Heart left ventricle (tissue), 16 donors: ENCODE data around the gene NUP54. TPM values are rescaled to one million over a fixed set of nuclear protein-coding genes. Genes with fewer than 3 reads are reported as not detected.

Source experiments
- ATAC-seq, 4 donors: fragments of 200-7000 bp; cut with Tn5 transposase; one replicate each; pipeline ENCODE4 v1.9.1; 2020 to 2022; ENCODE audit warnings: moderate library complexity in 4 of 4, mild to moderate bottlenecking in 3 of 4, moderate number of reproducible peaks in 1 of 4
- DNase-seq, 5 donors: peaks; one replicate each; pipeline ENCODE4 v3.0.0-alpha.2; 2020
- H3K27ac ChIP-seq, 12 donors: fragments of 200-600 bp; sonication (generic) in 4 of 12; one replicate each; pipeline versions ENCODE4 v1.5.0 to v1.8.0; 2016 to 2022; ENCODE audit warnings: mild to moderate bottlenecking in 2 of 12
- H3K27me3 ChIP-seq, 9 donors: fragments of 200-600 bp; sonication (generic) in 2 of 9; one replicate each; pipeline versions ENCODE4 v1.5.1 to v1.8.0; 2016 to 2022; ENCODE audit warnings: mild to moderate bottlenecking in 3 of 9
- H3K36me3 ChIP-seq, 9 donors: fragments of 200-600 bp; sonication (generic) in 2 of 9; one replicate each; pipeline versions ENCODE4 v1.5.0 to v1.8.0; 2018 to 2022; ENCODE audit warnings: mild to moderate bottlenecking in 2 of 9
- H3K4me1 ChIP-seq, 12 donors: fragments of 200-600 bp; sonication (generic) in 4 of 12; one replicate each; pipeline versions ENCODE4 v1.5.0 to v1.8.0; 2016 to 2022; ENCODE audit warnings: mild to moderate bottlenecking in 3 of 12
- H3K4me3 ChIP-seq, 12 donors: fragments of 200-600 bp; sonication (generic) in 4 of 12; one replicate each; pipeline versions ENCODE4 v1.5.0 to v1.8.0; 2017 to 2022; ENCODE audit warnings: mild to moderate bottlenecking in 9 of 12, moderate library complexity in 4 of 12
- H3K9me3 ChIP-seq, 12 donors: fragments of 200-600 bp; sonication (generic) in 4 of 12; one replicate each; pipeline versions ENCODE4 v1.5.0 to v1.8.0; 2016 to 2022; ENCODE audit warnings: mild to moderate bottlenecking in 1 of 12
- POLR2A ChIP-seq, 2 donors: fragments of 450-650 bp; IDR thresholded peaks; one replicate each; pipeline ENCODE4 v1.6.1; 2017; ENCODE audit warnings: antibody characterized with exemption in 2 of 2, mild to moderate bottlenecking in 2 of 2, moderate library complexity in 2 of 2
- WGBS, 4 donors: extraction: QIAGEN DNeasy Blood & Tissue Kit in 2 of 4; methylation state at CpG; one replicate each; pipeline versions ENCODE4 v1.1.5 to v1.1.7; 2013 to 2018; 5-methylcytosine and 5-hydroxymethylcytosine counted together
- intact Hi-C, 10 donors: fragments of 100-400 bp; cut with DNase I; formaldehyde crosslinking; loops; one replicate each; pipeline versions ENCODE4 v1.11.1 to v1.14.2; 2022
- polyA plus RNA-seq, 2 donors: library from polyadenylated mRNA; stranded (reverse); fragments of 200-250 nt; gene quantifications; one replicate each; pipeline ENCODE4 v1.2.3, GENCODE V29; 2013
- total RNA-seq, 9 donors: library from RNA; depleted of rRNA in 2 of 9; stranded (reverse); fragments of >200 nt in 2 of 9; fragmentation: NEBNext Ultra II Directional in 3 of 9; extraction: Animal tissue kit (Norgen Biotek cat#: 25700) in 3 of 9; gene quantifications; one replicate each; pipeline versions ENCODE4 v1.1.0 to v1.2.4, GENCODE V29; 2016 to 2023
- TF ChIP-seq, protein P1 (sequence below), 12 donors: fragments of 200-600 bp; sonication (generic) in 4 of 12; IDR thresholded peaks; one replicate each; pipeline versions ENCODE4 v1.5.0 to v1.8.0; 2018 to 2022; ENCODE audit warnings: antibody characterized with exemption in 12 of 12, mild to moderate bottlenecking in 5 of 12
- donor health status: ischemic (EF 13 %, LVEDD 7.1; RV severe dilation, severe dysfunction).
- donor health status: healthy with polysubstance abuse.
- donor health status: DM: no; HTN: yes; CAD: no.
- donor health status: DM: no; HTN: no; CAD: no.
- donor health status: ischemic (EF 25% LVEDD 6.9; RV normal size, moderate dysfunction).
- donor health status: ischemic (EF 25% LVEDD 5.7; RV mildly dilated, moderate dysfunction).
- donor health status: healthy.
- donor health status: DM: yes; HTN: yes; CAD: no.
- donor health status: ischemic (EF 35%, LVEDD 5.7; RV mildly dilated, moderate dysfunction).
- donor health status: nonischemic (EF 11% LVEDD 7.7; RV severe dilation, severe dysfunction).
- donor health status: DM: yes; HTN: yes; CAD: no.
- donor health status: PGD.
- donor health status: ischemic (EF 29% LVEDD 5.4; RV normal size, mild dysfunction).
- donor health status: nonischemic (EF 23%, LVEDD 6.1; RV moderate dilation, normal function).

The NUP54 gene
- total and polyA plus RNA-seq, 11 donors = 10.7 to 26.7 (median 17.3) TPM

DNA sequence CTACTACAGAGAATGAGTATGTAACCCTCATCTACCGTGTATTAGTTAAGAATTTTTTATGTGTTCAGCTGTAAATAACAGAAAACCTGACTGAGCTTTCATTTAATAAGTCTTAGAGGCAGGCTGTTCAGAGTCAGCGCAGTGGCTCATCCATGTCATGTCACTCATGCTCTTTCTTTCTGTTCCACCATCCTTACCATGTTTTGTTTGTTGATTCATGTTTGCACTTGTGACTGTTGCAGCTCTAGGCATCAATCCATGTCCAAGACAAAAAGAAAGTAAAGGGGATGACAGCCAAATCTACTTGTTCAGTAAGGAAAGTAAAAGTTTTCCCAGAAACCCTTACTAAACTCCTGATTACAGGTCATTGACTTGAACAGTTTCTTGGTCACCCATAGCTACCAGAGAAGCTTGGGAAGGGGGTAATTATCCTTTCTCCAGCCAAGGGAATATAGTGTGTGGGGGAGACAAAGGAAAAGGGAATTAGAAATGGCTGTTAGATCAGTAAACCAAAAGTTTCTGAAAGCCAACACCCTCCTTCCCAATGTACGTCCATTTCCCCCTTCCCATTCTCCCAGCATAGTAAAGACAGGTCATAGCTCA is 64.7 kb downstream of the NUP54 start:
- intact Hi-C loops = no loop called here
- H3K36me3 ChIP-seq = no peaks in the 10 kb centered on the region
- no peak overlapping the region for H3K4me3 ChIP-seq
- TF ChIP-seq POLR2A (IDR thresholded peaks at IDR 0.05) = no peak
- TF ChIP-seq, protein P1, sequence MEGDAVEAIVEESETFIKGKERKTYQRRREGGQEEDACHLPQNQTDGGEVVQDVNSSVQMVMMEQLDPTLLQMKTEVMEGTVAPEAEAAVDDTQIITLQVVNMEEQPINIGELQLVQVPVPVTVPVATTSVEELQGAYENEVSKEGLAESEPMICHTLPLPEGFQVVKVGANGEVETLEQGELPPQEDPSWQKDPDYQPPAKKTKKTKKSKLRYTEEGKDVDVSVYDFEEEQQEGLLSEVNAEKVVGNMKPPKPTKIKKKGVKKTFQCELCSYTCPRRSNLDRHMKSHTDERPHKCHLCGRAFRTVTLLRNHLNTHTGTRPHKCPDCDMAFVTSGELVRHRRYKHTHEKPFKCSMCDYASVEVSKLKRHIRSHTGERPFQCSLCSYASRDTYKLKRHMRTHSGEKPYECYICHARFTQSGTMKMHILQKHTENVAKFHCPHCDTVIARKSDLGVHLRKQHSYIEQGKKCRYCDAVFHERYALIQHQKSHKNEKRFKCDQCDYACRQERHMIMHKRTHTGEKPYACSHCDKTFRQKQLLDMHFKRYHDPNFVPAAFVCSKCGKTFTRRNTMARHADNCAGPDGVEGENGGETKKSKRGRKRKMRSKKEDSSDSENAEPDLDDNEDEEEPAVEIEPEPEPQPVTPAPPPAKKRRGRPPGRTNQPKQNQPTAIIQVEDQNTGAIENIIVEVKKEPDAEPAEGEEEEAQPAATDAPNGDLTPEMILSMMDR (IDR thresholded peaks at IDR 0.05) = no peak
- H3K27me3 ChIP-seq = no peaks in the 10 kb centered on the region
- DNase-seq (no peak), ATAC-seq (no peak)
- peak overlapping the region in 3 of 12 donors; percentile 16 to 45 (median 24) for H3K27ac ChIP-seq
- 73 to 80% (median 78%) methylated on average over 3 of the region's 3 CpGs for WGBS, 4 donors
- peaks cover 0 to 28% (median 7%) of the 10 kb centered on the region in 12 donors for H3K4me1 ChIP-seq
- no peaks in the 10 kb centered on the region for H3K9me3 ChIP-seq

DNA sequence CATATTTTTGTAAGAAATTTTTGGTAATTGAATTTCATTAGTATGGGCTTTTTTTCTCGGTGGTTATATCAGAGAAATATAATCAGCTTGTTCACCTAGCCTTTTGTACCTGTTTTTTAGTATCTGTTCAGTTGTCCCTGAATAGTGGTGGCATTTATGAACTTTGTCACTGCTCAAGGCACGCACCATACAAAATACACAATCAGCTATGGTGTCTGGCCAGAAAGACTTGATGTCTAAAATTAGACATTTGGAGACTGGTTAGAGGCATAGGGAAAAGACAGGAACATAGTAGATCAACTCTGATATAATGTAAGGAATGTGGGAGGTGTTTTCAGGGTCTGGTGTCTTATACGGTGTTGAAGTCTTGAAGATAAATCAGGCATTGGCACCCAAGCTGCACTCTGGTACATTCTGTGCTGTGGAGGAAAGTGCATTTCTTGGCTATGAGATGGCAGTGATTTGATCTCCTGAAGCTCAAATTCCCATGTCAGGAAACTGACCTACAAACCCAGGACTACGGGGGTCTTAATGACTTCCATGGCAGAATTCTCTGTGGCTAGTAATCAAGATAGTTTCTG is 70.1 kb downstream of the NUP54 start:
- ATAC-seq (peak; percentile 35 to 55 (median 44)), DNase-seq (no peak)
- intact Hi-C loops = loop anchor here in 1 of 10 donors (10.0 kb wide), 1 partner anchor 163 kb away; no protein-coding TSS in a partner anchor
- 28 to 38% (median 35%) methylated on average over 4 of the region's 4 CpGs for WGBS, 4 donors
- no peaks in the 10 kb centered on the region for H3K36me3 ChIP-seq
- peak overlapping the region in 11 of 12 donors; percentile 9 to 63 (median 53) for H3K27ac ChIP-seq
- peak overlapping the region in 3 of 12 donors; percentile 4 to 50 (median 24) for H3K4me3 ChIP-seq
- H3K27me3 ChIP-seq = no peaks in the 10 kb centered on the region
- peaks cover 0 to 30% (median 5%) of the 10 kb centered on the region in 12 donors for H3K4me1 ChIP-seq
- TF ChIP-seq, protein P1 (IDR thresholded peaks at IDR 0.05) = no peak
- no peak for TF ChIP-seq POLR2A (IDR thresholded peaks at IDR 0.05)
- H3K9me3 ChIP-seq = no peaks in the 10 kb centered on the region

DNA sequence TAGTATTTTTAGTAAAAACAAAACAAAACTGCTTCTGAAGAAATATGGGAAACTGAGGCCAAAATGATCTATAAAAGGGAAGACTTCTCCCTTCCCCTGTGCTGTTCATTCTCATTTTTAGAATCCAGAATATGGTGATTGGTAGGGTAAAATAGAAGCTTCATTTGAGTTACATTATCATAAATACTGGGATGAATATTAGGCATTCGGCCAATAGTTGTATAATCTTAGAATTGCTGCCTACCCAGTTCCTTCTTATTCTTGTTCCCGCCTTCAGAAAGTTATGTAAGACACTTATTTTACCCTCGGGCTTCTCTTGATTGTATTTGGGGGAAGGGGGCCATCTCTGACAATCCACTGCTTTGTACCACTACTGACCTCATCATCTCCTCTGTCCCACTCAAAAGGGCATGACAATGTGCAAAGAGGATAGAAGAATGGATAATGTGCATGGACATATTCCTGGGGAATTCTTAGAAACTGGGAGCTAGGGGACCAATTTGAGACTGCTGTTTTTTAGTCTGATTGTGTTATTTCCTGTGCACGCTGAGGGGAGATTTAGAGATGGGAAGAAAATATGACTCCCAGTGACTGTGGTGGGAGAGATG is 73.1 kb downstream of the NUP54 start:
- 35 to 50% (median 43%) methylated on average over 4 of the region's 4 CpGs for WGBS, 4 donors
- no peak for DNase-seq
- peak overlapping the region in 11 of 12 donors; percentile 10 to 76 (median 53) for H3K27ac ChIP-seq
- no peaks in the 10 kb centered on the region for H3K27me3 ChIP-seq
- ATAC-seq = no peak
- H3K4me1 ChIP-seq = peaks cover 0 to 37% (median 7%) of the 10 kb centered on the region in 12 donors
- no peaks in the 10 kb centered on the region for H3K36me3 ChIP-seq
- intact Hi-C loops = loop anchor here in 1 of 10 donors (10.0 kb wide), 1 partner anchor 160 kb away; no protein-coding TSS in a partner anchor
- H3K9me3 ChIP-seq = no peaks in the 10 kb centered on the region
- H3K4me3 ChIP-seq = peak overlapping the region in 9 of 12 donors; percentile 0 to 50 (median 30)
- TF ChIP-seq POLR2A (IDR thresholded peaks at IDR 0.05) = no peak
- TF ChIP-seq, protein P1 (IDR thresholded peaks at IDR 0.05) = no peak

GRCh38 chr4:76074468-76074867 is 73.7 kb downstream of the NUP54 start, which contains the start of gene ART3:
Gene ART3 (plus strand): TSS chr4:76074709. CDS start chr4:76075890, 1,181 bp downstream.
- H3K4me3 ChIP-seq = peak within 1 kb of the TSS in 9 of 12 donors; percentile 0 to 50 (median 30)
- ATAC-seq (peak; percentile 93 to 96 (median 95)), DNase-seq (peak in 4 of 5 donors; percentile 46 to 55 (median 48))
- H3K27ac ChIP-seq = peak within 1 kb of the TSS in 11 of 12 donors; percentile 10 to 76 (median 57)
- 19 to 56% (median 33%) methylated on average over 1 of the region's 1 CpG for WGBS, 4 donors
- no peaks in the 10 kb centered on the region for H3K36me3 ChIP-seq
- intact Hi-C loops = loop anchor here in 1 of 10 donors (10.0 kb wide), 1 partner anchor 160 kb away; no protein-coding TSS in a partner anchor
- peaks cover 0 to 37% (median 7%) of the 10 kb centered on the region in 12 donors for H3K4me1 ChIP-seq
- H3K27me3 ChIP-seq = no peaks in the 10 kb centered on the region
- TF ChIP-seq POLR2A (IDR thresholded peaks at IDR 0.05) = peak in 1 of 2 donors; percentile 40
- TF ChIP-seq, protein P1 (IDR thresholded peaks at IDR 0.05) = no peak
- H3K9me3 ChIP-seq = no peaks in the 10 kb centered on the region
